UCSD-AML1 (cell line): ENCODE results near the gene LRBA.

Experiments
- DNase-seq: peaks from one replicate; lab custom pipeline; 2025; ENCODE audit not compliant: unreplicated experiment; lab: John Stamatoyannopoulos, UW

LRBA gene

DNA sequence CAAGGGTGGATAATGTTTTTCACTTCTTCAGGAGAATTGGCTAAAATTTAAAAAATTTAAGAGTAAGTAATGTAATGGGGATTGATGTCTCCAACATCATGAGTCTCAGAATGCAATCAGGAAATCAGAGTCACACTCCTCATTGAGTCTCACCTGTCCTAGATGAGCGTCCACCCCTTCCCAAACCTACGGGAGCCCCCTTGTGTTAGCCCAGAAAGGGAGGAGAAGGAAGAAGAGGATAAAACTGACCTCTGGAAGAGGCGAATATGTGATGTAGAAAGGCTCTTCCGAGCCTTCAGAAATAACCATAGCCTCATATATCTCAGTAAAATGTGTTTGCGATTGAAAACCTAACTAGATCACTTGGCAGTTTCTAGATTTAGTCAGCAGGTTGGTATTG lies 779.8 kb downstream of the LRBA start:
- DNase-seq: no peak

GRCh38 chr4:150234246-150234645 lies 780.8 kb downstream of the LRBA start:
- no peak for DNase-seq

- DNase-seq: no peak
Observed at GRCh38 chr4:150232029-150232428, 783.1 kb downstream of the LRBA start.

GRCh38 chr4:150231107-150231770 lies 783.8 kb downstream of the LRBA start:
- DNase-seq: no peak

- DNase-seq: no peak
Observed at GRCh38 chr4:150230561-150230960, 784.5 kb downstream of the LRBA start.

GRCh38 chr4:150229520-150229919 lies 785.6 kb downstream of the LRBA start:
- no peak for DNase-seq

- DNase-seq: no peak
Observed at GRCh38 chr4:150224896-150225591, 790.0 kb downstream of the LRBA start.

- DNase-seq: no peak
Observed at GRCh38 chr4:150219841-150220240, 795.2 kb downstream of the LRBA start.

DNA sequence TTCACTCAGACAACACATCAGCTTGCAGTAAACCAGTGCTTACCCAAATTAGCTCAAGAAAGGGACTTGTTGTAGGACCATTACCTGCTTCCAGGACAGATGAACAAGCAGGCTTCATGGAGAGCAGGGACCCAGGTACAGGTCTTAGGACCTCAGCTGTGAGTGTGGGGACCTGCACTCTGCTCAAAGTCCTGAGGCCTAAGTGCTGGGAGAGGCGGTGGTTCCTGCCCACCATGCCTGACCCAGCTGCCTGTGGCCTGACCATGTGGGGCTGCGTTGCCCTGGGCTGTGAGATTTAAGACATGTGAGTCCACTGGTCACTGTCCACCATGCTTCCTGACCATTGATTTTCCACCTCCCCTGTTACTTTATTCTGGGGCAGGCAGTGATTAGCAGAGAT lies 796.6 kb downstream of the LRBA start:
- DNase-seq: no peak

GRCh38 chr4:150217808-150218207 lies 797.3 kb downstream of the LRBA start:
- DNase-seq: no peak

GRCh38 chr4:150217192-150217591 lies 797.9 kb downstream of the LRBA start:
- DNase-seq: no peak

GRCh38 chr4:150216726-150217125 lies 798.4 kb downstream of the LRBA start:
- DNase-seq: no peak

DNA sequence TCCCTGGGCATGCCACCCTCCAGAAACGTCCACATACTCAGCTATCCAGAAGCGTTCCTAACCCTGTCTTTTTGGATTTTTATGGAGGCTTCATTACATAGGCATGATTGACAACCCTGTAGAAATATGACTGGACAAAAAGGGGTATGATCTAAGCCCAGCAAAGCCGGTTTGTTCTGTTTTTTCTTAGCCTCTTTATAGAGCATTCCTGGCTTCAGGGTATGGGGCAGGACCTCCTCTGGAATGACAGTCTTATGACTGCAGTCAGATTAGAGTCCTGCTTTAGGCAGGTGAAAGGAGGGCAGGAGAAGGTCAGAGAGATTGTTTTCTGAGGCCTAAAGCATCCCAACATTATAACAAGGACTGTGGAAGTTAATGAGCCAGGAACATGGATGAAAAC lies 799.5 kb downstream of the LRBA start:
- no peak for DNase-seq
